GM18502 (cell line): Measurements from ENCODE around the gene ACAN.
A peak's percentile ranks its signal among the peaks of the same experiment; 100 is the strongest.

Experiments used
- ATAC-seq: cut with Tn5 transposase; IDR thresholded peaks from one replicate; pipeline ENCODE4 v1.9.1; 2021; ENCODE audit warnings: mild to moderate bottlenecking; ENCODE audit not compliant: unreplicated experiment, poor library complexity

The ACAN gene

GRCh38 chr15:88913017-88913849 lies 110.0 kb downstream of the ACAN start, which contains the start of gene MFGE8:
Gene MFGE8, minus strand, starts transcription at chr15:88913379. Its CDS starts 60 bp downstream, at chr15:88913319.
- ATAC-seq: peak; percentile 83

GRCh38 chr15:88913850-88914169 lies 110.6 kb downstream of the ACAN start:
- ATAC-seq: no peak

- ATAC-seq: no peak
These were observed 112.1 kb downstream of the ACAN start for GRCh38 chr15:88915354-88915753.

- no peak for ATAC-seq
These were observed 114.5 kb downstream of the ACAN start for GRCh38 chr15:88917760-88918159.

- peak; percentile 69 for ATAC-seq
These were observed 115.5 kb downstream of the ACAN start for GRCh38 chr15:88918738-88919137.

GRCh38 chr15:88920186-88920891 lies 117.1 kb downstream of the ACAN start:
- ATAC-seq: no peak

- ATAC-seq: peak; percentile 86
These were observed 117.7 kb downstream of the ACAN start for GRCh38 chr15:88920892-88921435.
